CD4-positive, alpha-beta T cell (primary cell): Measurements from ENCODE around the gene MCM3. TPM values are rescaled to one million over a fixed set of nuclear protein-coding genes. Genes with fewer than 3 reads are reported as not detected.

Source experiments
- ATAC-seq: fragments of 200-7000 bp; cut with Tn5 transposase; one replicate; pipeline ENCODE4 v1.10.0; 2022; ENCODE audit warnings: mild to moderate bottlenecking; ENCODE audit not compliant: poor library complexity
- CTCF ChIA-PET: fragments of 350-600 bp; sonication (Branson Sonifier 250); formaldehyde crosslinking; loops from one replicate; lab custom pipeline; 2021; ENCODE audit warnings: antibody characterized with exemption, inconsistent platforms; lab: Charles Lee
- POLR2A ChIA-PET: fragments of 350-600 bp; sonication (Branson Sonifier 250); formaldehyde crosslinking; loops from one replicate; lab custom pipeline; 2021; ENCODE audit warnings: antibody characterized with exemption, inconsistent platforms; lab: Charles Lee
- DNase-seq, 14 experiments: peaks; one replicate each; pipeline ENCODE4 v3.0.0-alpha.2; 2013 to 2020; ENCODE audit warnings: mixed read lengths in 2 of 14
- H3K27ac ChIP-seq, 2 donors: one replicate each; pipeline versions ENCODE4 v1.5.1 to v1.7.0; 2013; ENCODE audit warnings: low read length in 2 of 2, low read depth in 1 of 2, mild to moderate bottlenecking in 1 of 2
- H3K27me3 ChIP-seq, 2 experiments: 1 replicate in 1 of 2; 2 replicates in 1 of 2; pipeline versions ENCODE4 v1.6.1 to v1.7.0; 2013; ENCODE audit warnings: low read length in 2 of 2, control low read depth in 1 of 2, mild to moderate bottlenecking in 1 of 2, moderate library complexity in 1 of 2; ENCODE audit not compliant: insufficient read depth in 2 of 2, control insufficient read depth in 1 of 2
- H3K36me3 ChIP-seq: one replicate; pipeline ENCODE4 v1.6.1; 2013; ENCODE audit warnings: low read length, control low read depth; ENCODE audit not compliant: insufficient read depth
- H3K4me1 ChIP-seq: one replicate; pipeline ENCODE4 v1.6.1; 2013; ENCODE audit warnings: low read length, control low read depth; ENCODE audit not compliant: insufficient read depth
- H3K4me3 ChIP-seq: one replicate; pipeline ENCODE4 v1.5.1; 2013; ENCODE audit warnings: mild to moderate bottlenecking, low read length, moderate library complexity
- H3K9me3 ChIP-seq, 2 experiments: 1 replicate in 1 of 2; 2 replicates in 1 of 2; pipeline versions ENCODE4 v1.6.1 to v1.7.0; 2013; ENCODE audit warnings: low read length in 2 of 2, mild to moderate bottlenecking in 2 of 2, control low read depth in 1 of 2, moderate library complexity in 1 of 2; ENCODE audit not compliant: control insufficient read depth in 1 of 2, insufficient read depth in 1 of 2
- H3K27ac Mint-ChIP-seq: one replicate; pipeline ENCODE4 v1.8.0; 2020; ENCODE audit warnings: mixed read lengths
- H3K27me3 Mint-ChIP-seq: one replicate; pipeline ENCODE4 v1.8.0; 2021; ENCODE audit warnings: mixed read lengths
- H3K36me3 Mint-ChIP-seq: one replicate; pipeline ENCODE4 v1.8.0; 2021; ENCODE audit warnings: low read depth, mixed read lengths
- H3K4me1 Mint-ChIP-seq: one replicate; pipeline ENCODE4 v1.8.0; 2021; ENCODE audit warnings: low read depth, mixed read lengths
- H3K4me3 Mint-ChIP-seq: one replicate; pipeline ENCODE4 v1.8.0; 2020; ENCODE audit warnings: mild to moderate bottlenecking, mixed read lengths
- H3K9me3 Mint-ChIP-seq: one replicate; pipeline ENCODE4 v1.8.0; 2020; ENCODE audit warnings: mixed read lengths
- CTCF ChIP-seq: fragments of 200-600 bp; IDR thresholded peaks from one replicate; pipeline ENCODE4 v1.8.0; 2022; ENCODE audit warnings: antibody characterized with exemption, mild to moderate bottlenecking
- intact Hi-C, 2 experiments: fragments of 100-400 bp; cut with DNase I in 1 of 2; cut with micrococcal nuclease in 1 of 2; formaldehyde crosslinking; loops; one replicate each; pipeline versions ENCODE4 v1.15.1 to v1.9.0; 2023 to 2025; cut with DNase I, micrococcal nuclease
- total RNA-seq, 174 experiments: library from RNA in 2 of 174; stranded (reverse) in 2 of 174; gene quantifications; one replicate each; pipeline ENCODE4 v1.2.3 and lab custom pipeline; 2021 to 2026

The MCM3 gene
- total RNA-seq, 2 experiments from 2014 or later: 9.3 to 10.1 TPM

- peak in 2 of 14 experiments; percentile 31 to 37 for DNase-seq
Measured at GRCh38 chr6:52297433-52297832, 12.9 kb upstream of the MCM3 start.

GRCh38 chr6:52293067-52293466 lies 8.5 kb upstream of the MCM3 start:
- CTCF ChIA-PET: interaction anchor here (0.7 kb wide), 1 partner anchor 107 kb away, joined by 3 read pairs; no protein-coding TSS in a partner anchor
- H3K27ac Mint-ChIP-seq: no peak overlapping the region
- H3K27me3 Mint-ChIP-seq: no peaks in the 10 kb centered on the region

More at GRCh38 chr6:52297433-52297832, 12.9 kb upstream of the MCM3 start:
- ChIA-PET POLR2A (interaction anchor here (1.1 kb wide), 1 partner anchor 123 kb away, joined by 3 read pairs; the partner anchor contains the start of gene EFHC1), CTCF (no interaction called here)
- no peaks in the 10 kb centered on the region for H3K36me3 Mint-ChIP-seq
- H3K4me3 Mint-ChIP-seq: no peak overlapping the region
- no peaks in the 10 kb centered on the region for H3K36me3 ChIP-seq
- H3K27ac Mint-ChIP-seq: peak overlapping the region; percentile 37
- no peak overlapping the region for H3K4me3 ChIP-seq
- H3K27me3 Mint-ChIP-seq: no peaks in the 10 kb centered on the region
- TF ChIP-seq CTCF: no peak
- no peak for ATAC-seq
- peaks cover 33% of the 10 kb centered on the region for H3K4me1 ChIP-seq
- peaks cover 46% of the 10 kb centered on the region for H3K4me1 Mint-ChIP-seq
- intact Hi-C loops: no loop called here
- no peaks in the 10 kb centered on the region for H3K9me3 Mint-ChIP-seq
- H3K27ac ChIP-seq: no peak overlapping the region
- no peaks in the 10 kb centered on the region for H3K27me3 ChIP-seq
- no peaks in the 10 kb centered on the region for H3K9me3 ChIP-seq

GRCh38 chr6:52288841-52289240 lies 4.3 kb upstream of the MCM3 start:
- Histone ChIP-seq H3K4me1 (peaks cover 19% of the 10 kb centered on the region), H3K27me3 (no peaks in the 10 kb centered on the region), H3K36me3 (no peaks in the 10 kb centered on the region), H3K9me3 (no peaks in the 10 kb centered on the region), H3K27ac (no peak overlapping the region), H3K4me3 (no peak overlapping the region)
- ChIA-PET POLR2A (interaction anchor here (1.2 to 1.6 kb wide), 3 partner anchors 19 to 83 kb away, joined by 3 to 4 read pairs (median 4); partner anchors contain the start of gene PAQR8), CTCF (interaction anchor here (1.1 to 1.2 kb wide), 2 partner anchors 111 to 363 kb away, joined by 3 to 4 read pairs; no protein-coding TSS in a partner anchor)
- H3K27ac Mint-ChIP-seq: no peak overlapping the region
- no peak for ATAC-seq
- no peak for DNase-seq
- H3K9me3 Mint-ChIP-seq: no peaks in the 10 kb centered on the region
- H3K36me3 Mint-ChIP-seq: no peaks in the 10 kb centered on the region
- no peaks in the 10 kb centered on the region for H3K27me3 Mint-ChIP-seq
- no peak overlapping the region for H3K4me3 Mint-ChIP-seq
- TF ChIP-seq CTCF: no peak
- H3K4me1 Mint-ChIP-seq: peaks cover 31% of the 10 kb centered on the region
- intact Hi-C loops: loop anchor here (2.0 to 10.0 kb wide), 4 partner anchors 14 to 1256 kb away; partner anchors contain the start of genes GCLC (in 1 of the 2), GSTA4 (in 1 of the 2) and PAQR8 (in 1 of the 2)

More at GRCh38 chr6:52293067-52293466, 8.5 kb upstream of the MCM3 start:
- POLR2A ChIA-PET: interaction anchor here (1.0 kb wide), 1 partner anchor 8 kb away, joined by 4 read pairs; the partner anchor contains the start of gene MCM3
- H3K36me3 ChIP-seq: no peaks in the 10 kb centered on the region
- Mint-ChIP-seq H3K4me3 (no peak overlapping the region), H3K36me3 (no peaks in the 10 kb centered on the region), H3K9me3 (no peaks in the 10 kb centered on the region), H3K4me1 (peaks cover 32% of the 10 kb centered on the region)
- H3K4me1 ChIP-seq: peaks cover 24% of the 10 kb centered on the region
- intact Hi-C loops: no loop called here
- no peak overlapping the region for H3K4me3 ChIP-seq
- H3K9me3 ChIP-seq: no peaks in the 10 kb centered on the region
- ATAC-seq (no peak), DNase-seq (no peak)
- no peak overlapping the region for H3K27ac ChIP-seq
- TF ChIP-seq CTCF: no peak
- H3K27me3 ChIP-seq: no peaks in the 10 kb centered on the region
